ENCODE measurements around the gene BCL11B.

DNA sequence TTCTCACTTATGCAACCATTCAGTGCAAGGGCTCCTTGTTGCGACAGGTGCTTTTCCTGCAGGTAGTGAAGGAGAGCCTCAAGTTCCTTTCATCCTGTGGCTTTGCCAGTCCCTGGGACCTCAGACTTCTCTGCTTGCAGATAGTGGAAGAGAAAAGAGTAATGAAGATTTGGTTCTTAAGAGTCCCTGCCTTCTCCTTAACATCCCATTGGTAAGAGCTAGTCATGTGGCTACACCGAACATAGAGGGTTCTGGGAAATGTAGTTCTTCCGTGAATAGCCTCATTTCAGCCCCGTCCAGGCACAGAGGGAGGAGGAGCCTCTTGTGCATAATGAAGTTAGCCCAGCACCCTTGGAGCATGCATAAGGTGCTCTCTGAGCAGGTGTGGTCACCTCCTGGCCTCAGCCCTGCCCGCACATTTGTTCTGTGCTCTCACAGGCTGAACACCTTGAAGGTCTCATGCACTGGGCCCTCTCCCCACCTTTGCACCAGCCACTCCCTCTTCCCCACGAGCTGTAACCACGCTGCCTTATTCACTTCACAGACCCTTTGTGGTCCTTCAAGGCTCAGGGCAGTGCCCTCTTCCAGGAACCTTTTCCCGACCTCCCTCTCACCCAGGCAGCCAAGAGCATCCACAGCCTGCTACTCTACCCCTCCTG lies 134.0 kb downstream of the BCL11B start:
- TF ChIP-seq CTCF (conservative IDR thresholded peaks at IDR 0.05; ENCODE audit: low read length) = no peak
- no peak for TF ChIP-seq EZH2phosphoT487 (IDR thresholded peaks at IDR 0.05; ENCODE audit: borderline replicate concordance, low read depth, low read length)

Measured in OCI-LY7 (cell line).